Retinal pigment epithelial cell (primary cell): ENCODE data around the gene NUP85.

Experiments used
- DNase-seq: peaks from one replicate; pipeline ENCODE4 v3.0.0-alpha.2; 2010; ENCODE audit warnings: low read depth
- H3K4me3 ChIP-seq: 2 replicates; pipeline ENCODE4 v1.5.1; 2011; ENCODE audit warnings: mild to moderate bottlenecking, low read length, control low read depth, moderate library complexity
- TF ChIP-seq, protein P1 (sequence below): conservative IDR thresholded peaks from 2 replicates; pipeline ENCODE4 v1.5.1; 2011; ENCODE audit warnings: low read depth, low read length, control low read depth, inconsistent platforms

The NUP85 gene

DNA sequence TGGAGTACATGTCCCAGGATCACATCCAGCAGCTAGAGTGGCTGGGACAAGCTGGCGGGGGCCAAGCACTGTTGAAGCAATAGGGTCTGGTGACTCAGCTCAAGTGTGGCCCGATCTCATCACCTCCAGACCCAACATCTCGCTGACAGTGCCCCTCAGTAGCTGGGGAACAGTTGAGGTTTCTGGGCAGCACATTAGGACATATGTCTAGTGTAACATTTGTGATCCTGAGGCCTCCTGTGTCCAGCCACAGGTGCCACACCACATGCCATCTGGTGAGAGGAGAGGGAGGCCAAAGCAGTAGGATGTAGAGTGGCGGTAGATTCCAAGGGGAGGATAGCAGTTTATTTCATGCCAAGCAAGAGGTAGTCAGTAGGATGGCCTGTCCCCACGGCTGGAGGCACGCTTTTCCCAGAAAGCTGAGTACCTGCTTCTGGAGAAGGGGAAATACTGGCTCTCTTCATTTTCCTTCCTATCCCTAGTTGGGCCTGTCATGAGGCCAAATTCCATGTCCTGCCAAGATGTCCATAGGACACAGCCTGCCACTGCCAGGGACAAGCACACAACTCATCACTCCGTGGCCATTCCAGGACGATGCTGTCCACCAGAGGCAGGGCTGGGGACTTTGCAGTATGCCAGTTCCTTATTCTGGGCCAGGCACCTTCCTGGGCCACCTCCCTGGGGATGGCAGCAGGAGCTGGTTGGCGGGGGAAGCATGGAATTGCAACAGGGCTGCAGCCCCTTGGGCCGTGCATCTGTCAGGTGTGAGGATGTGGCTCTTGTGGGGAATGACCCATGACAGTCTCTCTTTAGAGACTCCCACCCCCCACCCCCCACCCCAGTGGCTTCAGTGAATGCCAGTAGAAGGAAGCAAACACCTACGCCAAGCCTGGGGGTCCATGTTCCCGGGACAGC is 31.9 kb downstream of the NUP85 start:
- no peak for DNase-seq

DNA sequence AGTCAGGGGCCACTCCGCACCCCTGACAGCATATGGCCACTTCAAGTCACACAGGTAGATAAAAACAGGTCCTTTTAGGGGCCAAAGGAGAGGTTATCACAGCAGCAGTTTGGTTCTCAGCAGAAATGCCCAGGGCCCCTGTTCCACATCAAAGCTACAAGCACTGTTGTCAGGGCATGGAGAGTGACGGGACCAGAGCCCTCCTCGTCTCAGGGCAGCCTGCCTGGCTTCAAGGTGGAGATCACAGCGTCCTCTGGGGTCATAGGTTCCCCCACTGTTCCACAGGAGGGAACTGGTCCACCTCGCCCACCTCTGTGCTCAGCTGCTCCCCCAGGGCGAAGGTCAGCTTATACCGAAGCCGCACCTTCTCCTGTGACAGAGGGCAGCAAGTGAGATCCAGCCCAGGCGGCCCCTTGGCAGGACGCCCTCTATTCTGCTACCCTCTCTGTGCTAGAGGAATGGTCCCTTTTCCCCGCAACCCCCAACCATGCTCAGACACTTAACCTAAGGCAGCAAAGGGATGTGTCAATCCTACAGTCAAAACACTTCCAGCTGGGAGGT is 32.6 kb downstream of the NUP85 start:
- H3K4me3 ChIP-seq, result no peak overlapping the region
- TF ChIP-seq, protein P1, sequence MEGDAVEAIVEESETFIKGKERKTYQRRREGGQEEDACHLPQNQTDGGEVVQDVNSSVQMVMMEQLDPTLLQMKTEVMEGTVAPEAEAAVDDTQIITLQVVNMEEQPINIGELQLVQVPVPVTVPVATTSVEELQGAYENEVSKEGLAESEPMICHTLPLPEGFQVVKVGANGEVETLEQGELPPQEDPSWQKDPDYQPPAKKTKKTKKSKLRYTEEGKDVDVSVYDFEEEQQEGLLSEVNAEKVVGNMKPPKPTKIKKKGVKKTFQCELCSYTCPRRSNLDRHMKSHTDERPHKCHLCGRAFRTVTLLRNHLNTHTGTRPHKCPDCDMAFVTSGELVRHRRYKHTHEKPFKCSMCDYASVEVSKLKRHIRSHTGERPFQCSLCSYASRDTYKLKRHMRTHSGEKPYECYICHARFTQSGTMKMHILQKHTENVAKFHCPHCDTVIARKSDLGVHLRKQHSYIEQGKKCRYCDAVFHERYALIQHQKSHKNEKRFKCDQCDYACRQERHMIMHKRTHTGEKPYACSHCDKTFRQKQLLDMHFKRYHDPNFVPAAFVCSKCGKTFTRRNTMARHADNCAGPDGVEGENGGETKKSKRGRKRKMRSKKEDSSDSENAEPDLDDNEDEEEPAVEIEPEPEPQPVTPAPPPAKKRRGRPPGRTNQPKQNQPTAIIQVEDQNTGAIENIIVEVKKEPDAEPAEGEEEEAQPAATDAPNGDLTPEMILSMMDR, result no peak
- no peak for DNase-seq

More for the DNA sequence above, 31.9 kb downstream of the NUP85 start:
- TF ChIP-seq, protein P1, result no peak
- H3K4me3 ChIP-seq, result no peak overlapping the region

DNA sequence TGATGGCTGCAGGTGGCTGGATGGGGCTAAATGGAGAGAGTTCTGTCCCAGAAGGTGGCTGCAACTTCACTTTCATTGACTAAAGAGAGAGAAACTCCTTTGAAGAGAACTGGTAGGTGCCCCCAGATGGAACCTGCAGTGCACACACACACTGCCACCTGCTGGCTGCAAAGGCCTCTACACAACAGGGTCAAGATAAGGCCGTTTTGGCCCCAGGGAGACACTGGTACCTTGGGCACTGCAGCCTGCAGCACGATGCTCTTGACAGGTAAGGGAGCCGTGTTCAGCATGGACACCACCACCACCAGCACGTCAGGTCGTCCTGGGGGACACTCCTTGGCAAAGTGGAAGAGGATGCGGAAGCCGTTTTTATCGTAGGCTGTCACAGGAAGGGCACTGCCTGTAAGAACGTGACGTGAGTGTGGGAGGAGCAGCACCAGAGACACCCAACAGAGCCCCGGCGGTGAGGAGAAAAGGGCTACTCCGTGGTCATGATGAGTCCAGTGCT is 33.3 kb downstream of the NUP85 start:
- H3K4me3 ChIP-seq, result no peak overlapping the region
- DNase-seq, result no peak

DNA sequence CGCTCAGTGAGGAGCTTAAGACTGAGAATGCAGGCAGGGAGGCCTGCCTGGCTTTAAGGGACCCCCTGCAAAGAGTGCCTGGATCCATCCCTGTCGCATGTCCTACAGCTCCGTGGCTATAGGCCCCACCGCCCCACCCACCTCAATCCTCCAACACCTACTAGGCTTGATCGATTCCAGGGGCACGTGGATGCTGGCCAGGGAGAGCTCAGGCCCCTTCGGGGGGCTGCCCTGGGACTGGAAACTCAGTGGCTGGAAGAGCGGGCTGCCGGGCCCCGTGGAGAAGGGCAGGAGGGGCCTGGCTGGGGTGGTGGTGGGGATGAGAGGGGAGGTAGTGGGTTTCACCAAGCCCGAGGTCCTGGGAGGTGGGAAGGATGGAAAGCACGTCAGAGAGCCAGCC is 33.7 kb downstream of the NUP85 start:
- H3K4me3 ChIP-seq, result no peak overlapping the region
- TF ChIP-seq, protein P1, result no peak
- DNase-seq, result no peak

More for the DNA sequence above, 33.3 kb downstream of the NUP85 start:
- TF ChIP-seq, protein P1, result peak; percentile 94

DNA sequence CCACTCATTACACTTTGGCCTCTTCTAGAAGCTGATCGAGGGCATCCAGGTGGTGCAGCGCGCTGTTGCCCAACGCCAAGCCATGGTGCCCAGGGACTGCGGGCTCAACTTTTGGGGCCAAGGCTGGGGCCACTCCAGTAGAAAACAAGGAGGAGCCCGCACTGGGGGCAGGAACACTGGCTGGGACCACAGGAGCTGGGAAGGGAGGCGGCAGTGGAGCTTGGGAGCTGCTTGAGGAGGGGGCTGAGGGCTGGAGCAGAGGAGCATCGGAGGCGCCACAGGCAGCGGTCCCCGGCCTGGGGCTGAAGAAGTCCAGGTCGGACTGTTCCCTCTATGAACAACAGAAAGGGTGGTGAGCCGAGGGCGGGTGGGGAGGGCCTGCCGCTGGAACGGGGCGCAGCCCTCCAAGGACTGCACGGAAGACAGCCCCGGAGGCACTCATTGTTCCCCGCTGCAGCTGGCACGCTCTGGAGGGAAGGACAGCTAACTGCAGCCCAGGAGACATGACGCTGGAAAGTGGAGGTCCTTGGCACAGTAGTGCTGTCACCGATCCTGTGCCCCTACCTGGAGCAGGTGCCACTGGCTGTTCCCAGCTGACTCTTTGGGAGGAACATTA is 34.4 kb downstream of the NUP85 start:
- H3K4me3 ChIP-seq, result no peak overlapping the region
- DNase-seq, result no peak
- TF ChIP-seq, protein P1, result no peak

DNA sequence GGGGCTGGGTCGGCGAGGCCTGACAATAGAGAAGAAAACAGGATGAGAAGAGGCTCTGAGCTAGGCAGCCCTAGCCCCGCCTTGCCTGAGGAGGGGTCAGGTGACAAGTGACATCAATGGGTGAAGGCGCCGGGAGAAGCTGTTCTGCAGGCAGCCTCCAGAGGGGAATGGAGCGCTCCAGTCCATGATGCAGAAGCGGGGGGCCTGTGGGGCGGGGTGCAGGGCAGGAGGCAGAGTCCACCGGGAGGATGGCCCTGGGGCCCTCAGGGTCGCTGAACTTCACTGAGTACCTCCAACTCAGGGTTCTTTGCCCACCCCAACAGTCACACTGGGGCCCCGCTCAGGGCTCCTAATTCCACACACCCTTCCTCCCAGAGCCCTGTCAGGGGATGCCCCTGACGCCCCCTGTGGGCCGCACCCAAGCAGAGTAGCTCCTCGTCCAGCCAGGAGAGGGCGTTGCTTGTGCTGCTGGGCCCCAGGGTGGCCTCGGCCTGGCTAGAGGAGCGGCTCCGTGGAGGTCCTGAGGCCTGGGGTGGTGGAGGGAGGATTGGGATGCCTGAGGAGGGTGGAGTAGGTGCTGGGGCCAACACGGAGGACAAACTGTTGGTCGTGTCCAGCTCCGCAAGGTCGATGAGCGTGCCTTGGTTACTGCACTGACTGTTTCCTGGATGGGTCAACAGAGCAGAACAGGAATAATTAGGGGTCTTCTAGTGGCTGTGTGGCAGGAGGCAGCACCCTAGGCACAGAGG is 35.1 kb downstream of the NUP85 start:
- no peak overlapping the region for H3K4me3 ChIP-seq
- DNase-seq, result no peak
- TF ChIP-seq, protein P1, result peak; percentile 90
